GM12878 (cell line): Measurements from ENCODE around the gene ATP2A3.

Source experiments
- CTCF ChIP-seq, 3 experiments: IDR thresholded peaks in 2 of 3; conservative IDR thresholded peaks in 1 of 3; 2 replicates each; pipeline ENCODE4 v1.5.1; 2011; ENCODE audit warnings: low read depth in 3 of 3, low read length in 3 of 3, mild to moderate bottlenecking in 3 of 3, control low read depth in 2 of 3, moderate library complexity in 2 of 3, inconsistent platforms in 1 of 3, mixed read lengths in 1 of 3; ENCODE audit not compliant: control insufficient read depth in 2 of 3, insufficient read depth in 1 of 3; ENCODE audit errors: extremely low read depth in 1 of 3
- FOXK2 ChIP-seq: fragments of 450-650 bp; IDR thresholded peaks from 2 replicates; pipeline ENCODE4 v1.6.1; 2017; ENCODE audit warnings: mild to moderate bottlenecking, moderate library complexity
- HDAC6 ChIP-seq: fragments of 200-600 bp; sonication (generic); IDR thresholded peaks from one replicate; pipeline ENCODE4 v1.8.0; 2017; ENCODE audit warnings: antibody characterized with exemption; ENCODE audit not compliant: unreplicated experiment
- IKZF2 ChIP-seq, 2 experiments: fragments of 450-650 bp; IDR thresholded peaks; 2 replicates each; pipeline ENCODE4 v1.6.1; 2017; ENCODE audit warnings: mild to moderate bottlenecking in 2 of 2, moderate library complexity in 2 of 2
- JUND ChIP-seq: IDR thresholded peaks from 2 replicates; pipeline ENCODE4 v1.6.1; 2012; ENCODE audit warnings: low read depth, mild to moderate bottlenecking, low read length, improper control_type of control experiment, moderate library complexity
- SIX5 ChIP-seq: IDR thresholded peaks from 2 replicates; pipeline ENCODE4 v1.6.1; 2011; ENCODE audit warnings: mild to moderate bottlenecking, low read depth, low read length, moderate library complexity; ENCODE audit not compliant: severe bottlenecking
- ZBTB33 ChIP-seq: fragments of 450-650 bp; IDR thresholded peaks from 2 replicates; pipeline ENCODE4 v1.6.1; 2017; ENCODE audit warnings: mild to moderate bottlenecking
- ZNF274 ChIP-seq: IDR thresholded peaks from one replicate; pipeline ENCODE4 v1.8.0; 2011; ENCODE audit not compliant: insufficient read length, insufficient read depth
- TF ChIP-seq, protein P1 (sequence below): IDR thresholded peaks from 2 replicates; pipeline ENCODE4 v1.6.1; 2012; ENCODE audit warnings: mild to moderate bottlenecking, low read depth, low read length

GRCh38 chr17:4007346-4008081 lies 43.3 kb upstream of the ATP2A3 start:
- no peak for TF ChIP-seq CTCF (IDR thresholded peaks at IDR 0.05 in 2 of 3, conservative IDR thresholded peaks at IDR 0.05 in 1 of 3; ENCODE audit: control insufficient read depth in 2 of 3, extremely low read depth in 1 of 3, insufficient read depth in 1 of 3, low read depth in 3 of 3, low read length in 3 of 3)
- no peak for TF ChIP-seq FOXK2
- TF ChIP-seq ZBTB33 = no peak
- no peak for TF ChIP-seq SIX5
- TF ChIP-seq, protein P1, sequence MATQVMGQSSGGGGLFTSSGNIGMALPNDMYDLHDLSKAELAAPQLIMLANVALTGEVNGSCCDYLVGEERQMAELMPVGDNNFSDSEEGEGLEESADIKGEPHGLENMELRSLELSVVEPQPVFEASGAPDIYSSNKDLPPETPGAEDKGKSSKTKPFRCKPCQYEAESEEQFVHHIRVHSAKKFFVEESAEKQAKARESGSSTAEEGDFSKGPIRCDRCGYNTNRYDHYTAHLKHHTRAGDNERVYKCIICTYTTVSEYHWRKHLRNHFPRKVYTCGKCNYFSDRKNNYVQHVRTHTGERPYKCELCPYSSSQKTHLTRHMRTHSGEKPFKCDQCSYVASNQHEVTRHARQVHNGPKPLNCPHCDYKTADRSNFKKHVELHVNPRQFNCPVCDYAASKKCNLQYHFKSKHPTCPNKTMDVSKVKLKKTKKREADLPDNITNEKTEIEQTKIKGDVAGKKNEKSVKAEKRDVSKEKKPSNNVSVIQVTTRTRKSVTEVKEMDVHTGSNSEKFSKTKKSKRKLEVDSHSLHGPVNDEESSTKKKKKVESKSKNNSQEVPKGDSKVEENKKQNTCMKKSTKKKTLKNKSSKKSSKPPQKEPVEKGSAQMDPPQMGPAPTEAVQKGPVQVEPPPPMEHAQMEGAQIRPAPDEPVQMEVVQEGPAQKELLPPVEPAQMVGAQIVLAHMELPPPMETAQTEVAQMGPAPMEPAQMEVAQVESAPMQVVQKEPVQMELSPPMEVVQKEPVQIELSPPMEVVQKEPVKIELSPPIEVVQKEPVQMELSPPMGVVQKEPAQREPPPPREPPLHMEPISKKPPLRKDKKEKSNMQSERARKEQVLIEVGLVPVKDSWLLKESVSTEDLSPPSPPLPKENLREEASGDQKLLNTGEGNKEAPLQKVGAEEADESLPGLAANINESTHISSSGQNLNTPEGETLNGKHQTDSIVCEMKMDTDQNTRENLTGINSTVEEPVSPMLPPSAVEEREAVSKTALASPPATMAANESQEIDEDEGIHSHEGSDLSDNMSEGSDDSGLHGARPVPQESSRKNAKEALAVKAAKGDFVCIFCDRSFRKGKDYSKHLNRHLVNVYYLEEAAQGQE = no peak
- TF ChIP-seq HDAC6 = no peak
- TF ChIP-seq JUND = no peak
- TF ChIP-seq IKZF2 (IDR thresholded peaks at IDR 0.05) = no peak
- TF ChIP-seq ZNF274 = no peak
